GM21367 (cell line): ENCODE results near the gene ZBED2.
A peak's percentile ranks its signal among the peaks of the same experiment; 100 is the strongest.

Experiments used
- ATAC-seq: cut with Tn5 transposase; IDR thresholded peaks from one replicate; pipeline ENCODE4 v1.9.1; 2021; ENCODE audit not compliant: unreplicated experiment

ZBED2 gene

DNA sequence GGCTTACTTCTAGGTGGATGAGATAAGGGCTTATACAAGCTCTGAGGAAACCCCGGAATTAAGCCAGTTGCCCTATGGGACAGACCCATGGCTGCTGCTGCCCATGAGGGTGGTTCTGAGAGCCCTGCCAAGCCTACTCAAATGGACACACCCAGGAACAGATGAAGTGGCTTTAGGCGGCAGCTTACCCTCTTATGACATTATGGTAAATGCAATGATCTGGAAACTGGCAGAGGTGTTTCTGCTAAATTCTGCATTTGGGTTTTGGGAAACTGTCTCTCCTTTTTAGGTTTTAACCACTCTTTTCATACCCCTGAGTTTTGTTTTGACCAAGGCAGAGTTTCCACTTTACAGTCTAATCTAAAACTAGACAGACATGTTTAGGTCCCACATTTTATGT lies 9.0 kb upstream of the ZBED2 start:
- no peak for ATAC-seq

DNA sequence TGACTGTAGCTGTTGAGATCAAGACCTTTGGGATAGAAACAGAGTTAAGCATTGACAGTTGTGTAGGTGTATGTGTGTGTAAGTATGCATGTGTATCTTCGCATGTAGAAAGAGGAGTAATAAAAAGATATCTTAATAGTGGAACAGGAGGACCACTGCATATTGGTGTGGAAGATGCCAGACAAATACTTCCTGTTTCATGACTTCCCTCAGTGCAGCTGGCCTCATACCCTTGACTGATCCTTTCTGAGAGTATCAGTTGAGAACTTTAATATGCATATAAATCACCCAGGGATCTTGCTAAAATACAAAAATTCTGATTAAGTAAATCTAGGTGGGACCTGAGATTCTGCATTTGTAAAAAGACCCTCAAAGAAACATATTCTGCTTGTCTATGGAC lies 8.5 kb upstream of the ZBED2 start:
- peak; percentile 50 for ATAC-seq

DNA sequence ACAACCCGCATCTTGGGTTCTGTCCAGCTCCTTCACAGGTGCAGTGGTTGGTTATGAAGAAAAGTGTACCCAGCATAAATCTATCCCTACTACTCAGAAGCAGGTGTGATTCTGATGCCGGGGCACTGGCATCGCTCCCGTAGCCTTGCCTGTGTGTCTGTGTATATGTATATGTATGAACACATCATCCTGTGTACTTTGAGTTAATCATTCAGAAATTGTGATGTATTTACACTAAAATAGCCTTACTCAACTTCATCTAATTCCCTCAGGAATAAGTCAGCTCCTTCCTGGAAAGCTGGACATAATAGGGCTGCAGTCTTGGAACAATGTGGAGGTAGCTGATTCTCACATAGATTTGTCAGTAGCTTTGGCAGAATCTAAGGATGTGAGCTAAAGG lies 6.7 kb upstream of the ZBED2 start:
- ATAC-seq = no peak

DNA sequence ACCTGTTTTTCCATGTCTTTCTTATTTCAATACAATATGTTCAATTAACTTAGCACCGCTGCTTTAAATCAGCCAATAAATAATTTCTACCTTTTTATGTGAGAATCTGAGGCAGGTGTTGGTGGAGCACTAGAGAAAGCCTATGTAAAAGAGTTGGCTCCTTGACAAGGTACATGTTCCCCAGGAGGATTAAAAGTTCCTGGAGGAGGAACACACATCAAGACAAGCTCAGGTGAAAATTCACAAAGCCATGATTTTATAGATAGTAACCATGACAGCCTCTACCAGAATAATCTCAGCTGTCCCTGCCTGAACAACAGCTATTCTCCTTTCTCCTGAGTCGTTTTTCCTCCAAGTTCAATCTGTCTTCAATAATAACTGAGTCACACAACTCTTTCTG lies 3.4 kb upstream of the ZBED2 start:
- ATAC-seq = no peak

DNA sequence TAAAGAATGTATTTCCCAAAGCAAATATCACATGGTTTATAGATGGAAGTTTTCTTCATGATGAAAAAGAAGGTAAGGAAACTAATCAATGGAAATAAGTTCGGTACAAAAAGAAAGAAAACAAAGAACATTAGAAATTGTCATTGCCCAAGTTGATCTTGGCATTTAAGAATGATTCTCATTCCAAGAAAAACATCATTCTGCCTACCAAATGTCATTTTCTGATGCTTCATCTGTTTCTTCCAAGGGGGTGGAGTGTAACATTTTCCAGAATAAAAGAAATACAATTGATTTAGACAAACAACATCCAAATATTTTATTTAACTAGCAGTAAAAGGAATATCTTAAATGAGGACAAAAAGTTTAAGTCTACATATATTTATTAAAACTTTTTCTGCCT lies 3.0 kb upstream of the ZBED2 start:
- no peak for ATAC-seq

DNA sequence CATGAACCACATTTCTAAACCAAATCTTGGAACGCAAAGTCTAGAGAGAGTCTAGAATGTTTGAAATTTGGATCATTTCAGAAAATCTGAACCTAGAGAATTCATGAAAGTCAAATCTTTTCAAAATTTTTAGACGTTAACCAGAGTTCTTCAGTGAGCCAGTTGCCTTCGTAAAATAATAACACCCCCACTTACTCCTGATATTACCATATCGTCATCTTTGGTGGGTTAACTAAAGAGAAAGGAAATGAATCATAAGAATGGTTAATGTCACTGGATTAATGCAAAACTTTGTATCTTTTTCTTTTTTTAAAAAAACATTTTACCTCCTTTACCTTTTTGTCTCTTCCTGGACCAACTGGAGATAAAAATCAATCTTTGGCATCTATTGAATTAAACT lies 1.2 kb upstream of the ZBED2 start:
- ATAC-seq = no peak

DNA sequence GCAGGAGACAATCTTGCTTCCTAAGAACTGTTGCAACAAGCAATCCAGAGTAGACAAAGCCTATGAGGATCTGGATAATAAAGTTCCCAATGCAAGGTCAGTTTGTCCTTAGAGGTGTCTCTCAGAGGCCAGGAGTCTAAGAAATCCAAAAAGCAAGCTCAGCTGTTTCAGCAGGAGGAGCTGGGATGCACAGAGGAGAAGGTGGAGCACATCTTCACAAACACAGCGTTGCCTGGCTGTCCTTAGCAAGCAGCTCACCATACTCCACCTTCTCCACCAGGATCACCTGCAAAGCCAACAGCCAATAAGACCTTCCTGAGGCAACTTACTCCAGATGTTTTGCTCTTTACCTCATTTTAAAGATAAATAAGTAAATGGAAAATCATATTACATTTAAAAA lies 365 bp downstream of the ZBED2 start:
- ATAC-seq = no peak

DNA sequence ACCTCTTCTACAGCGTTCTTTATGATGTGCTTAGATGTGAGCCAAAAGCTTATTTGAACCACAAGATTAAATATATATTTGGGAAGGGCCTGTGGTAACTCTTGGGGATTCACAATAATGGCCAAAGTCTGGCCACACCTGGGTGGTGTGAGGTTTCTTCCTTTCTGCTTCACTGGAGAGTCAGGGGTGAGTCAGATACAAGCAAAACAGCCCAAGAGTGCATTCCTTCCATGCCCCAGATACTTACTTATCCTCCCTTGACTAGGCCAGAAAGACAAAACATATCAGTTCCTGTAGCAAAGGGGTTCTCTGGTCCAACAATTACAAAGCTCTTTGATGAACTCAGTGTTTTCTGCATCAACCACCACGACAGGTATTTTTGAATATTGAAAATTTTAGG lies 941 bp downstream of the ZBED2 start:
- ATAC-seq = peak; percentile 66

DNA sequence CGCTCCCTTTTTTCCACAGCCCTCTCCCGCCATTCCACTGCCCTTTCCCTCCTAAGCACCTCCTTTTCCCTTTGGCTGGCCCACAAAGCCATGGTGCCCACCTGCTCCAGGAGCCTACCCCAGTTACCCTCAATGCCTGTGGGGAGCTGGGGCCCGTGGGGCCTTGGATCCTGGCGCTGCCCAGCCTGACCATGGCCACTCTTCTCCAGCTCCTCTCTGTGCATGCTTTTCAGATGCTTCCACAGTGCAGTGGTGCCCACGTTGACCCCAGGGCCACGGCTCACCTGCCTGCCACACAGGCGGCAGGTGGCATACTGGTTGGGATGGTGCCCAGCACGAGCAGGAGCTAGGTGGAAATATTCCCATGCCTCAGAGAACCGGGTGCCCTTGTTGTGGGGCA lies 1.5 kb downstream of the ZBED2 start:
- ATAC-seq = no peak

DNA sequence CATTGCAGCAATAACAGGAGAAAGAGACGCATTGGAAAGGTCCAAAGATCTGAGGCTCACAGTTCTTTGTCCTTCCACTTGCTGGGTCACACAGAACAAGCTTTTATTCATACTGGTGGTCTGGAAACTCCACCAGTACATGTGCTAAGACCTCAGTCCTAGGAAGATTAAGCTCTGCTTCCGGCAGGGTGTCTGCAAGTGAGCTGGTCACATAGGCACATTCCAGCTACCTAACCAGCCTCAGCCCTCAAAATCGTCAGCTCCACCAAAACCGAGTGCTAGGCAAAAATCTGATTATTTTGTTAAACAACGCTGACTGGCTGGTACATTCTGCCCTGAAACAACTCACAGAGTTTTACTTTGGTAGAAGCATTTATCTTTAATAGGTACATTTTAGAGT lies 2.2 kb downstream of the ZBED2 start:
- ATAC-seq = no peak

DNA sequence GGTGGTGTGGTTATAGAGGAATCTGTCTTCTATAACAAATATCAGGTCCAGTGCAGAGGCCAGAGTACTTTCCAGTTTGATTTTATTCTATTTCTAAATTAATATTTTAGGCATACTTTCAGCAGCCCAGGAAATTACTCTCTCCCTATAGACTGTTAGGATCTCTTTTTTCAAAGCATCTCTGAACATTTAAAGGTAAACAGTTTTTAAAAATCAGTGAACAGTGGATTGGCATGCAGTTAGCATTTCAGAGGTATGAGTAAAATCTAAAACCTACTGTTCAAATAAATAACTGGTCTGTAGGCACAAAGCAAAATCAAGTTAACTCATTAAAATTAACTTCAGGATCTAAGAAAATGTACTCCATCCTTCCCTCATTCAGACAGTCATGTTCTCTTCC lies 3.0 kb downstream of the ZBED2 start:
- ATAC-seq = no peak

DNA sequence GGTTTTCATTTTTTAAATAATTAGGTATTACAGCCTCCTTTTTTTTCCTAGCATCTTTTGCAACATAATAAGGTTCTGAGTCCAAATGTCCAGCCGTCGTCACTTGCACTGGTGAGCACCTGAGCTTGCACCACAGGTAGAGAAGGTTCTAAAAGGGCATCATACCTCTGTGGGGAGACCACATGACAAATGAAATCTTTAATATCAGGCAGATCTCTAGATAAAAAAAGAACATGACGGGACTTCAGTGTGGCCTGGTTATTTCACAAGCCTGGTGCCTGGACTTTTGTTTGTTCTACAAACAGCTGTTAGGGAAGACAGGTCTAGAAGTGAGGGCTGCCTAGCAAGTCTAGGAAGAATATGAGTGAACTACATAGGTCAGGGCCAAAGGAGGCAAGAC lies 3.6 kb downstream of the ZBED2 start:
- no peak for ATAC-seq

DNA sequence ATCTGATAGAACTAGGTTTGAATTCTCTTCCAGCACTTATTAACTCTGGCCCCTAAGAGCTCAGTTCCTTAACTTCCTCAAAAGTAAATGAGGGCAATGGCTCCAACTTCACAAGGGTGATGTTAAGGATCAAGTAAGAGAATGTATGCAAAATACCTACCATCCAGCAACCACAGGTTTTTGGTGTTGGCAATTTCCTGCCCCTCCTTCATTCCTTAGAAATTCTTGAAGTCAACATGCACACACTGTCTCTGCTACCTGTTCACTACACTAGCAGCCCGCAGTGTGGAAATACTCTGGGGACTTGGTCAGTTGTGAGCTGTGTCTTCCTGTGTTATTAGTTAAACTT lies 5.0 kb downstream of the ZBED2 start:
- no peak for ATAC-seq

DNA sequence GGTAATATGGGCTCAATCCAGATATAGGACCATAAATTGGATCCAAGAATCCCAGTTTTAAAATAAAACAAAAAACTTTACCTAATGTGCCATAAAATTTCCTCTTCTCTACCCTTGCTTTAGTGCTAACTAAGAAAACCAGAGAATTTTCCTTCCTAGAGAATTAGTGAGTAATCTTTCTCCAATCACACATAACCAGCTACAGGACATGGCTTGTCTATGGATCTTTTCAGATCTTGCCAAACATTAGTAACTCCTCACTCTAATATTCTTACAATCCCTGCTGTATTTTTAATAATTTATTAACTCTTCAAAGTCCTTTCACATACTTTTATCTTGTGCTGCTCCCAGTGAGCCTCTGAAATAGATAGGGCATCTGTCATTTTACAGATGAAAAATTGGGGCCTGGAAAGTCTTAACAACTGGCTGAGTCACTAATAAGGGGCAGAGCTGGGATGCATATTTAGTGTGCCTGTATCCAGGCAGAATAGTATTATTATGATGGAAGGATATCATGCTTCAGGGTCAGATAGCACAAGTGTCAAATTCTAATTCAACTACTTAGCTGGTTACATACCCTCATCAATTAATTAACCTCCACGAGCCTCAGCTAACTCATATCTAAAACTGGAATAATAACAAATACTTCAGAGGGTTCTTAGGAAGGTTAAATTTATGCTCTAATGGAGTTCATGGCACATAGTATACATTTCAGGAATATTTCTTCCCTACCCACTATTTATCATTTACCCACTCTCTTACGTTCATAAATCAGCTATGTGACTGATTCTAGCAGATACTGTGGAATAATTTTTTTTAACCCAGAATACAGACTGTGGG lies 5.6 kb downstream of the ZBED2 start:
- ATAC-seq = no peak

DNA sequence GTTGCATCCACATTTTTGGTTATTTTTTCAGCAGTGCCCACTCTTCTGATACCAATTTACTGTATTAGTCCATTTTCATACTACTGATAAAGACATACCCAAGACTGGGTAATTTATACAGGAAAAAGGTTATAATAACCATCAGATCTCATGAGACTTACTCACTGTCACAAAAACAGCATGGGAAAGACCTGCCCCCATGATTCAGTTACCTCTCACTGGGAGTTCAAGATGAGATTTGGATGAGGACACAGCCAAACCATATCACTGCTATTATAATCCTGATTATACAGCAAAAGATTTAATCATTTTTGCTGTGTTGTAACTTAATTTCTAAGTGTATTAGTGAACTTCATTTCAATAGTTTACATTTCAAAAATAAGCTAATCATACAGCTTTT lies 6.6 kb downstream of the ZBED2 start:
- no peak for ATAC-seq

DNA sequence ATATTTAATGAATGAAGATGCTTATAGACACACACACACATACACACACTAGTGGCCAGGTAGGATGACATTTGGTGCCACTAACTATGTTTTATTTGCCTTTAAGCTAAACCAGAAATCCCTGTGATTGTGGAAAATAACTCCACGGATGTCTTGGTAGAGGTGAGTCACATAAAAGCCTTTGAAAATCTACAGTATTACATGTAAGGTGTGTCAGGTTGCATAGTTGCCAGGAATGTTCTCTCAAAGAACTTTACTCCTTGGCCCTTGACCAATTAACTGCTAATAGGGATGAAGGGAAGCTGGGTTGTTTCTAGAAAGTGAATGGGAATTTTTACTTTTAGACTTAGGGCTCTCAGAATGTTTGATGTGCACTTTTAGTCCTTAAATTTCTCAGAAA lies 9.9 kb downstream of the ZBED2 start:
- ATAC-seq = no peak

DNA sequence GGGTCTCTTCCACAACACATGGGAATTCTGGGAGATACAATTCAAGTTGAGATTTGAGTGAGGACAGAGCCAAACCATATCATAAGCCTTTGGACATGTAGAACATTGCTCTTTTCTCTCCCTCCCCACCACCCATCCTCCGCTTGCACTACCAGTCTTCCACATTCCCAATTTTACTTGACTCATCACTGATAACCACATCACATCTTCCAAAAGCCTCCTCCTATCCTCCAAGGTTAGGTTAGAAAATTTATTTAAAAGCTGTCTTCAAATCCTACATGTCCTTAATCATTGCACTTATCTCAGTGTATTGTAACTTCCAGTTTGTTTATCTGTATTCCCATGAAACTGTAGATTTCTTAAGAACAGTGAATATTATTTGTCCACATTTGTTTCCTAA lies 10.4 kb downstream of the ZBED2 start:
- no peak for ATAC-seq

DNA sequence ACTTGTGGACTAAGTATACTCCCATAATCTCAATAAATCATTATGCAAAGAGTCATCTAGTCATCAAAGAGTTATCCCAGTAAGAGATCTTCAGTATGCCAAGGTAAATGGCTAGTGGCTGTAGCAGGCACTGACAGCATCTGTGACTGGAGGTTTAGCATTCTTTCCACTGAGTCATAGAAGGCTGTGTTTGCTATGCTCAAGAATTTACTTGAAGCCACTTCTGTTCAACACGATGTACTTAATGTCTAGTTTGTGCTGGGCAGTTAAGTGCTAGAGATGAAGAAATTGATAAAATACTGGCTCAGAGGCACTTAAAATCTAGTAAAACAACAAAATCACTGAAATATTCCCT lies 13.0 kb downstream of the ZBED2 start:
- ATAC-seq = no peak

DNA sequence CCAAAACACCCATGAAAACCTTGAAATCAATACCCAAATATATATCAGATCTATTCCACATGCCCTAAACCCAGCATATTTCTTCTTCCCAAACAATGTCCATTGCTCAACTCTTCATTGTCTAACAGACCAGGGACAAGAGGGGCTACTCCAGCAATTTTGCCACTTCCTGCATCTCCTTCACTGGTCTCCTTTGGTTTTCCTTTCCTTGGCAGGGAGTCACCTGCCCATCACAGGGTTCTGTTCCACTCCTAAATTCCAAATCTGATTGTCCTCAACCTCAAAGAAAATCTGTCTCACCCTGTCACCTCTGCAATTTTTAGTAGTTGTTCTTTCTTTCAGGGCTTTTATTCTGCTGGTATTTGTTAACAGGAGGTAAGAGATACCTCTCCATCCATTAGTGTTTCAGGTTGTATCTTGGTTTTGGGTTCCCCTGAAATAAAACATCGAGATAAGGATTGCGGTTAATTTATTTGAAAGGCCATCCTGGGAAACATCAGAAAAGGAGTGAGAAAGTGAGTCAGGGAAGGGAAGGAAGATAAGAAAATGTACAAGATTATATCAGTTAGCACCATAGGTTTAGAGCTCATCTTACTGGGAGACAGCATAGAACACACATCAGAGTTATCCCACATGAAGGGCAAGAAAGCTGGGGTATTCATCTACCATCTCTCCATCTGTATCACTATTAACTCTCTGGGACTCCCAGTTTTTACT lies 13.6 kb downstream of the ZBED2 start:
- no peak for ATAC-seq

DNA sequence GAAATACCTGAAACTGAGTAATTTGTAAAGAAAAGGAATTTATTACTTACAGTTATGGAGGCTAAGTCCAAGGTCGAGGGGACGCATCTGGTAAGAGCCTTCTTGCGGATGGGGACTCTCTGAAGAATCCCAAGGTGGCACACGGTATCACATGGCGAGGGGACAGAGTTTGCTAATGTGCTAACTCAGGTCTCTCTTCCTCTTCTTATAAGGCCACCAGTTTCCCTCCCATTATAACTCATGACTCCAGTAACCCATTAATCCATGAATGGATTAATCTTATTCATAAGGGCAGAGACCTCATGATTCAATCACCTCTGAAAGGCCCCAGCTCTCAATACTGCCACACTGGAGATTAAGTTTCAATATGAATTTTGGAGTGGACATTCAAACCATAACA lies 15.7 kb downstream of the ZBED2 start:
- no peak for ATAC-seq

DNA sequence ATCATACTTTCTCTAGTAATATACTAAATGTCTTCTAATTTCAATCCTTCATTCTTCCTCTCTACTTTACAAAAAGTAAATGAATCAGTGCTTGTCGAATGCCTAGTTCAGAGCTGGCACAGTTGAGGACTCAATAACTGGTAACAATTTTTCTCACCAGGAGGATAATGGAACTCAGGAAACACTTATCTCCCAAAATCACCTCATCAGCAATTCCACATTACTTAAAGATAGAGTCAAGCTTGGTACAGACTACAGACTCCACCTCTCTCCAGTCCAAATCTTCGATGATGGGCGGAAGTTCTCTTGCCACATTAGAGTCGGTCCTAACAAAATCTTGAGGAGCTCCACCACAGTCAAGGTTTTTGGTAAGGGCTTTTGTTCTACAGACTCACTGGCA lies 16.3 kb downstream of the ZBED2 start:
- ATAC-seq = no peak

DNA sequence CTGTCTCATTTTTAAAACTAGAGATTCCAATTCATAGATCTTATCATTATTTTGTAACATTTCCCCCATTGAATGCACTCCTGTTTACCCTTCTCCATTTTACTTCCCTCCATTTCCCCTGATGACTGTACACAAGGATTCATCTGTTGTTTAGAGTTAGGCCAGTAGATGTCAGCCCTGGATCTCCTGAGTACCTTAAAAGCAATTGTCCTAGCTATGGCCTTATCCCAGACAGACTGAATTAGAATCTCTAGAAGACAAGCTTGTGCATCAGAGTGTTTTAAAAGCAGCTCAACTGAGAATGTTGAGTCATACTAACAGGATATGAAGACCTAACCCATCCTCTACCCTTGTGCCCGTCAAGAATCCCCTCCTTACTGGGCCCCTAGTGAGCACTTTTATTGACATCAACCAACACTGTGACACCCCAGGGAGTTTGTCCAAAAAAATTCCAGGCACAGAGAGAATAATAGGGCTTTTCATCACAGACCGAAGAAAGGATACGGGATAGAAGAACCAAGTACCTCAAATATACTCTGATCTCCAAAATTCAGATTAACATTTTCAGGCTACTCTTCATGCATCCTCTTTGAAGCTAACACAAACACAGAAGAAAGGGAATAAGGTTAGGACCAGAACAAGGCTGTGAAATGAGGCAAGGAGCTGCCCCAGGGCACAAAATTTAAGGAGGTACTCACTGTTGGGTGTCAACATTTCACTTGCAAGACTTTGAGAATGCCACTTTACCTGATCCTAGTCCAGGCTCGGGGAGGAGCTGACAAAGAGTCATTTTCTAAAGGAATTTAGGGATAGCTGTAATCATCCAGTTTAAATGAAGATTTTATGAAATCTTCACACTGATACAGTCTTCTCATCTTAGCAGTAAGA lies 17.1 kb downstream of the ZBED2 start:
- ATAC-seq = peak; percentile 96
